GM12878 (cell line): ENCODE data around the gene AOAH.

Source experiments
- EGR1 ChIP-seq, 2 experiments: IDR thresholded peaks; 1 replicate in 1 of 2; 2 replicates in 1 of 2; pipeline ENCODE4 v1.6.1; 2011 to 2012; ENCODE audit warnings: low read depth in 2 of 2, low read length in 2 of 2, borderline replicate concordance in 1 of 2, mild to moderate bottlenecking in 1 of 2, moderate library complexity in 1 of 2
- RCOR1 ChIP-seq: conservative IDR thresholded peaks from 2 replicates; pipeline ENCODE4 v1.6.1; 2012; ENCODE audit warnings: low read depth, low read length, improper control_type of control experiment

- no peak for TF ChIP-seq EGR1 (IDR thresholded peaks at IDR 0.05; ENCODE audit: borderline replicate concordance in 1 of 2, low read depth in 2 of 2, low read length in 2 of 2)
- TF ChIP-seq RCOR1, result no peak
Observed at GRCh38 chr7:36487756-36488336, 236.4 kb downstream of the AOAH start.
